ENCODE results near the gene TINAG. TPM values are rescaled to one million over a fixed set of nuclear protein-coding genes. Genes with fewer than 3 reads are reported as not detected.

The TINAG gene
- total RNA-seq, 1 experiment from 2014 or later = not detected

DNA sequence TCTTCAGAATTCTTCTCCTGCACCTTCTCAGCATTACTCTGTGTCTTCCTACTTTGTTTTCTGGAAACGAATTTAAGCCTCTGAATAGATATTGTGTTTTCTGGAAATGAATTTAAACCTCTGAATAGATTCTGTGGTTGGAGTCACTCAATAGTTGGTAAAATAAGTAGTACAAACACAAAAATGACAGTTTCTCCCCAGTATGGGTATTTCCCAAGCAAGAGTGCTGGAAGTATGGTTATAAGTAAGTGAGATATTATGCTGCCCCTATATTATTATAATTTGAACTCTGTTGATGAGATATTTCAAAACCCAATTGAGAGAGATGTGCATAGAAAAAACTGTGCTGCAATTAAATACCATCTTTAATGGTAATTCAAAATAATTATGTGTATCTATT is 94.9 kb downstream of the TINAG start:
- H4K20me1 ChIP-seq (ENCODE audit: insufficient read depth) = no peaks in the 10 kb centered on the region
- CTCF ChIA-PET = no interaction called here
- no peaks in the 10 kb centered on the region for H3K9me2 ChIP-seq (ENCODE audit: insufficient read depth)
- POLR2A ChIA-PET = no interaction called here
- no TSS peak for BruUV-seq (replicated peaks)
- intact Hi-C loops (cut with micrococcal nuclease) = no loop called here
- no peaks in the 10 kb centered on the region for H3K9me3 ChIP-seq (ENCODE audit: control insufficient read depth in 1 of 2, insufficient read depth in 1 of 2, low read depth in 1 of 2, low read length in 2 of 2)
- no peak for ATAC-seq
- H3K27ac ChIP-seq (ENCODE audit: low read depth, low read length) = no peak overlapping the region
- no peak for TF ChIP-seq TCF7L2 (IDR thresholded peaks at IDR 0.05; ENCODE audit: borderline replicate concordance, extremely low read depth, insufficient read depth, insufficient read length)
- RAD21 ChIA-PET (ENCODE audit: low non-redundant PET in 1 of 2, low total read pairs in 2 of 2, uncharacterized antibody in 2 of 2, unreplicated experiment in 2 of 2) = no interaction called here
- H3K79me2 ChIP-seq (ENCODE audit: insufficient read depth, low read length) = no peaks in the 10 kb centered on the region
- no peak overlapping the region for H3K4me3 ChIP-seq (replicated peaks in 1 of 2; ENCODE audit: low read depth in 1 of 2, low read length in 2 of 2)
- no peaks in the 10 kb centered on the region for H3K27me3 ChIP-seq (ENCODE audit: insufficient read depth, low read length)
- DNase-seq (ENCODE audit: low read depth, low spot score) = no peak
- no peak overlapping the region for H3K9ac ChIP-seq (ENCODE audit: low read length)
- H3K4me1 ChIP-seq (ENCODE audit: control insufficient read depth in 1 of 2, insufficient read depth in 2 of 2, low read length in 2 of 2) = no peaks in the 10 kb centered on the region
- no peak overlapping the region for H3K4me2 ChIP-seq (ENCODE audit: low read length)
- H2AFZ ChIP-seq (ENCODE audit: low read depth, low read length, poor library complexity, severe bottlenecking) = no peak overlapping the region
- H3K36me3 ChIP-seq (ENCODE audit: control insufficient read depth in 1 of 2, insufficient read depth in 2 of 2, low read length in 2 of 2) = no peaks in the 10 kb centered on the region

DNA sequence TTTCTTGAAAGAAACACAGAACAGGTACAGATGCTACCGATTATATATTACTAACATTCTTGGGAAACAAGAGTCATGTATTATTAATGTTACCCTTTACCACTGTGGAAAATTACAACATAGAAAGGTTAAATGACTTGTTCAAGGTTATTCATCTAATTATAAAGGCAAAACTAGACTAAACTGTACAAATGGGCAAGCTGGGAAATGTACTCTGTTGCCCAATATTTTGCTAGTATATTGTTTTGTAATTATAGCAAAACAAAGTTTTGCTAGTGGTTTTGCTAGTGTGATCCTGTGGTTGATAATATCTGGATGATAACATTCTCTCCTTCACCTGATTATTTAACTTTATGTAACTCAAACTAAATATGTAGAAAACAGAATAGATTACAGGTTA is 96.5 kb downstream of the TINAG start:
- Histone ChIP-seq H3K4me3 (replicated peaks in 1 of 2; ENCODE audit: low read depth in 1 of 2, low read length in 2 of 2) (no peak overlapping the region), H3K4me2 (ENCODE audit: low read length) (no peak overlapping the region), H3K9me2 (ENCODE audit: insufficient read depth) (no peaks in the 10 kb centered on the region), H4K20me1 (ENCODE audit: insufficient read depth) (no peaks in the 10 kb centered on the region), H3K4me1 (ENCODE audit: control insufficient read depth in 1 of 2, insufficient read depth in 2 of 2, low read length in 2 of 2) (no peaks in the 10 kb centered on the region), H3K9ac (ENCODE audit: low read length) (no peak overlapping the region), H3K36me3 (ENCODE audit: control insufficient read depth in 1 of 2, insufficient read depth in 2 of 2, low read length in 2 of 2) (no peaks in the 10 kb centered on the region), H3K79me2 (ENCODE audit: insufficient read depth, low read length) (no peaks in the 10 kb centered on the region), H3K27me3 (ENCODE audit: insufficient read depth, low read length) (no peaks in the 10 kb centered on the region), H3K27ac (ENCODE audit: low read depth, low read length) (no peak overlapping the region), H2AFZ (ENCODE audit: low read depth, low read length, poor library complexity, severe bottlenecking) (no peak overlapping the region), H3K9me3 (ENCODE audit: control insufficient read depth in 1 of 2, insufficient read depth in 1 of 2, low read depth in 1 of 2, low read length in 2 of 2) (no peaks in the 10 kb centered on the region)
- DNase-seq (ENCODE audit: low read depth, low spot score) (no peak), ATAC-seq (no peak)
- ChIA-PET POLR2A (no interaction called here), RAD21 (ENCODE audit: low non-redundant PET in 1 of 2, low total read pairs in 2 of 2, uncharacterized antibody in 2 of 2, unreplicated experiment in 2 of 2) (no interaction called here), CTCF (no interaction called here)
- intact Hi-C loops (cut with micrococcal nuclease) = no loop called here
- BruUV-seq (replicated peaks) = no TSS peak
- no peak for TF ChIP-seq TCF7L2 (IDR thresholded peaks at IDR 0.05; ENCODE audit: borderline replicate concordance, extremely low read depth, insufficient read depth, insufficient read length)
- no peak for TF ChIP-seq REST (IDR thresholded peaks at IDR 0.05; ENCODE audit: low read depth)
- no peak for TF ChIP-seq ZBTB33 (IDR thresholded peaks at IDR 0.05; ENCODE audit: extremely low read depth, insufficient replicate concordance, low read length)
- no peak for TF ChIP-seq CBX3 (IDR thresholded peaks at IDR 0.05; ENCODE audit: low read depth)
- TF ChIP-seq RAD21 (IDR thresholded peaks at IDR 0.05; ENCODE audit: low read depth) = no peak
- no peak for TF ChIP-seq SP1 (IDR thresholded peaks at IDR 0.05; ENCODE audit: low read depth)
- no peak for TF ChIP-seq ATF3 (IDR thresholded peaks at IDR 0.05)
- TF ChIP-seq ELF1 (IDR thresholded peaks at IDR 0.05; ENCODE audit: borderline replicate concordance, low read depth) = no peak
- TF ChIP-seq ZFX (IDR thresholded peaks at IDR 0.05) = no peak
- TF ChIP-seq JUND (IDR thresholded peaks at IDR 0.05) = no peak
- TF ChIP-seq, protein P1, sequence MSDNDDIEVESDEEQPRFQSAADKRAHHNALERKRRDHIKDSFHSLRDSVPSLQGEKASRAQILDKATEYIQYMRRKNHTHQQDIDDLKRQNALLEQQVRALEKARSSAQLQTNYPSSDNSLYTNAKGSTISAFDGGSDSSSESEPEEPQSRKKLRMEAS (IDR thresholded peaks at IDR 0.05) = no peak
- TF ChIP-seq EZH2phosphoT487 (IDR thresholded peaks at IDR 0.05; ENCODE audit: borderline replicate concordance) = no peak
- TF ChIP-seq, protein P2, sequence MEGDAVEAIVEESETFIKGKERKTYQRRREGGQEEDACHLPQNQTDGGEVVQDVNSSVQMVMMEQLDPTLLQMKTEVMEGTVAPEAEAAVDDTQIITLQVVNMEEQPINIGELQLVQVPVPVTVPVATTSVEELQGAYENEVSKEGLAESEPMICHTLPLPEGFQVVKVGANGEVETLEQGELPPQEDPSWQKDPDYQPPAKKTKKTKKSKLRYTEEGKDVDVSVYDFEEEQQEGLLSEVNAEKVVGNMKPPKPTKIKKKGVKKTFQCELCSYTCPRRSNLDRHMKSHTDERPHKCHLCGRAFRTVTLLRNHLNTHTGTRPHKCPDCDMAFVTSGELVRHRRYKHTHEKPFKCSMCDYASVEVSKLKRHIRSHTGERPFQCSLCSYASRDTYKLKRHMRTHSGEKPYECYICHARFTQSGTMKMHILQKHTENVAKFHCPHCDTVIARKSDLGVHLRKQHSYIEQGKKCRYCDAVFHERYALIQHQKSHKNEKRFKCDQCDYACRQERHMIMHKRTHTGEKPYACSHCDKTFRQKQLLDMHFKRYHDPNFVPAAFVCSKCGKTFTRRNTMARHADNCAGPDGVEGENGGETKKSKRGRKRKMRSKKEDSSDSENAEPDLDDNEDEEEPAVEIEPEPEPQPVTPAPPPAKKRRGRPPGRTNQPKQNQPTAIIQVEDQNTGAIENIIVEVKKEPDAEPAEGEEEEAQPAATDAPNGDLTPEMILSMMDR (IDR thresholded peaks at IDR 0.05 in 2 of 3, conservative IDR thresholded peaks at IDR 0.05 in 1 of 3; ENCODE audit: borderline replicate concordance in 1 of 3, insufficient read depth in 1 of 3, low read depth in 2 of 3, low read length in 2 of 3) = no peak

Measured in HCT116 (cell line).